ENCODE results near the gene ZC3H6.

Gene ZC3H6

DNA sequence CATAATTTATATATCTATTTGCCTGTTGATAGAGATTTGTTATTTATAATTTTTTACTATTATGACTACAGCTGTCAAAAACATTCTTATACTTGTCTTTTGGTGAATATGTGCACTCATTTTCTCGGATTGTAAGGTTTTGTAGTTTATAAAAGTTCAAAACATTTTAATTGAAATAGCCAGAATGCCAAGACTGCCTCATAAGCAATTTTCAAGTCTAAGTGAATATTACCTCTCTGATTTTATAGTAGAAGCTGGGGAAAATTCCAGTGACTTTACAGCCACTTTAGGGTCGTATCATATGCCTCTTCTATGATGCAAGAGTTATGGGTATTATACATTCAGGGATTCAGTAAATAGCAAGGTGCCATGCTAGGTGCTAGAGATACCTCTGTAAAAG is 21.0 kb downstream of the ZC3H6 start:
- Histone ChIP-seq H3K27ac (replicated peaks; ENCODE audit: low read length) (no peak overlapping the region), H4K8ac (ENCODE audit: low read depth, low read length) (no peak overlapping the region), H2BK15ac (ENCODE audit: low read length) (no peak overlapping the region), H3K36me3 (replicated peaks in 1 of 2; ENCODE audit: control insufficient read depth in 2 of 2, insufficient read depth in 2 of 2, low read length in 2 of 2) (no peaks in the 10 kb centered on the region), H3K4ac (ENCODE audit: low read length) (no peak overlapping the region), H3K79me1 (ENCODE audit: low read depth, low read length) (no peaks in the 10 kb centered on the region), H3K4me1 (ENCODE audit: control insufficient read depth in 2 of 2, insufficient read depth in 1 of 2, low read depth in 1 of 2, low read length in 2 of 2) (no peaks in the 10 kb centered on the region), H2BK12ac (ENCODE audit: low read length) (no peak overlapping the region), H2BK120ac (ENCODE audit: low read depth, low read length) (no peak overlapping the region), H3K27me3 (ENCODE audit: control insufficient read depth in 3 of 3, insufficient read depth in 3 of 3, low read depth in 1 of 3, low read length in 3 of 3) (no peaks in the 10 kb centered on the region), H3K14ac (ENCODE audit: low read length) (no peak overlapping the region), H3K9me3 (replicated peaks in 1 of 2; ENCODE audit: control insufficient read depth in 2 of 2, insufficient read depth in 1 of 2, low read depth in 1 of 2, low read length in 2 of 2) (no peaks in the 10 kb centered on the region), H3K4me2 (ENCODE audit: insufficient read depth, low read length, poor library complexity, severe bottlenecking) (no peak overlapping the region), H3K9ac (ENCODE audit: low read depth, low read length, poor library complexity) (no peak overlapping the region), H3K4me3 (ENCODE audit: low read length in 2 of 2) (no peak overlapping the region), H2AFZ (ENCODE audit: low read length) (no peak overlapping the region), H3K18ac (ENCODE audit: low read length) (no peak overlapping the region), H2BK5ac (ENCODE audit: low read length) (no peak overlapping the region), H3K23ac (ENCODE audit: low read depth, low read length, poor library complexity) (no peak overlapping the region), H4K91ac (ENCODE audit: low read depth, low read length, poor library complexity) (no peak overlapping the region), H2AK5ac (ENCODE audit: low read depth, low read length) (no peak overlapping the region)
- no peak for DNase-seq (ENCODE audit: low spot score)
- WGBS, 2 donors (ENCODE audit: extremely low coverage in 2 of 2, insufficient read length in 2 of 2, insufficient replicate concordance in 1 of 2): no CpG with 5 or more reads among the region's 2 CpGs

GRCh38 chr2:112301171-112301584 is 25.8 kb downstream of the ZC3H6 start:
- Histone ChIP-seq H3K9me3 (replicated peaks in 1 of 2; ENCODE audit: control insufficient read depth in 2 of 2, insufficient read depth in 1 of 2, low read depth in 1 of 2, low read length in 2 of 2) (peaks cover 0 to 6% of the 10 kb centered on the region in 2 donors), H4K91ac (ENCODE audit: low read depth, low read length, poor library complexity) (no peak overlapping the region), H3K4me2 (ENCODE audit: insufficient read depth, low read length, poor library complexity, severe bottlenecking) (no peak overlapping the region), H2BK12ac (ENCODE audit: low read length) (no peak overlapping the region), H3K9ac (ENCODE audit: low read depth, low read length, poor library complexity) (no peak overlapping the region), H3K4me1 (ENCODE audit: control insufficient read depth in 2 of 2, insufficient read depth in 1 of 2, low read depth in 1 of 2, low read length in 2 of 2) (peaks cover 0 to 2% of the 10 kb centered on the region in 2 donors), H3K27me3 (ENCODE audit: control insufficient read depth in 3 of 3, insufficient read depth in 3 of 3, low read depth in 1 of 3, low read length in 3 of 3) (no peaks in the 10 kb centered on the region), H3K36me3 (replicated peaks in 1 of 2; ENCODE audit: control insufficient read depth in 2 of 2, insufficient read depth in 2 of 2, low read length in 2 of 2) (peaks cover 0 to 10% of the 10 kb centered on the region in 2 donors), H3K4me3 (ENCODE audit: low read length in 2 of 2) (no peak overlapping the region), H4K8ac (ENCODE audit: low read depth, low read length) (no peak overlapping the region), H3K23ac (ENCODE audit: low read depth, low read length, poor library complexity) (no peak overlapping the region), H3K14ac (ENCODE audit: low read length) (no peak overlapping the region), H3K4ac (ENCODE audit: low read length) (no peak overlapping the region), H3K27ac (replicated peaks; ENCODE audit: low read length) (no peak overlapping the region), H2BK15ac (ENCODE audit: low read length) (no peak overlapping the region), H3K18ac (ENCODE audit: low read length) (no peak overlapping the region), H2BK120ac (ENCODE audit: low read depth, low read length) (no peak overlapping the region), H2AK5ac (ENCODE audit: low read depth, low read length) (no peak overlapping the region), H3K79me1 (ENCODE audit: low read depth, low read length) (no peaks in the 10 kb centered on the region), H2AFZ (ENCODE audit: low read length) (no peak overlapping the region), H2BK5ac (ENCODE audit: low read length) (no peak overlapping the region)
- DNase-seq (ENCODE audit: low spot score): no peak

DNA sequence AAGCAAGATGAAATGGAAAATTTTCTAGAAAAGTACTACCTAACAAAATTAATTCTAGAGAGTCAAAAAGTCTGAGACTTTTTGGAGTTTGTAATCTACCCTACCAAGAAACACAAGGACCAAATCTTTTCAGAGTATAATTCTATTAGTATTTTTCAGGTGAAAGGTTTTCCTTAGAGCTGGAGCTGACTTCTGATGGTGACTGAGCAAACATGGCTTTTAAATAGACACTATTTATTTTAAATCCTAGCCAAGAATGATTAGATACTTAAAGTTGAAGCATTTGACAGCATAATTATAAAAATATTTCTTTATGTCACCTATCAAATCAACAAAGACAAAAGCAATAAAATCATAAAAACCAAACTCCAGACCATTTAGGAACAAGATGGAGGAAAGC is 26.6 kb downstream of the ZC3H6 start:
- H3K27me3 ChIP-seq (ENCODE audit: control insufficient read depth in 3 of 3, insufficient read depth in 3 of 3, low read depth in 1 of 3, low read length in 3 of 3): no peaks in the 10 kb centered on the region
- H3K23ac ChIP-seq (ENCODE audit: low read depth, low read length, poor library complexity): no peak overlapping the region
- H3K4me1 ChIP-seq (ENCODE audit: control insufficient read depth in 2 of 2, insufficient read depth in 1 of 2, low read depth in 1 of 2, low read length in 2 of 2): peaks cover 0 to 2% of the 10 kb centered on the region in 2 donors
- no peak for DNase-seq (ENCODE audit: low spot score)
- H3K18ac ChIP-seq (ENCODE audit: low read length): no peak overlapping the region
- no peak overlapping the region for H4K8ac ChIP-seq (ENCODE audit: low read depth, low read length)
- H3K4me3 ChIP-seq (ENCODE audit: low read length in 2 of 2): no peak overlapping the region
- no peak overlapping the region for H3K27ac ChIP-seq (replicated peaks; ENCODE audit: low read length)
- no peak overlapping the region for H3K4me2 ChIP-seq (ENCODE audit: insufficient read depth, low read length, poor library complexity, severe bottlenecking)
- H3K9ac ChIP-seq (ENCODE audit: low read depth, low read length, poor library complexity): no peak overlapping the region
- peaks cover 0 to 10% of the 10 kb centered on the region in 2 donors for H3K36me3 ChIP-seq (replicated peaks in 1 of 2; ENCODE audit: control insufficient read depth in 2 of 2, insufficient read depth in 2 of 2, low read length in 2 of 2)
- H3K14ac ChIP-seq (ENCODE audit: low read length): no peak overlapping the region
- H3K79me1 ChIP-seq (ENCODE audit: low read depth, low read length): no peaks in the 10 kb centered on the region
- H2BK5ac ChIP-seq (ENCODE audit: low read length): no peak overlapping the region
- no peak overlapping the region for H2BK120ac ChIP-seq (ENCODE audit: low read depth, low read length)
- no peak overlapping the region for H2AFZ ChIP-seq (ENCODE audit: low read length)
- peaks cover 0 to 6% of the 10 kb centered on the region in 2 donors for H3K9me3 ChIP-seq (replicated peaks in 1 of 2; ENCODE audit: control insufficient read depth in 2 of 2, insufficient read depth in 1 of 2, low read depth in 1 of 2, low read length in 2 of 2)
- H4K91ac ChIP-seq (ENCODE audit: low read depth, low read length, poor library complexity): no peak overlapping the region
- H3K4ac ChIP-seq (ENCODE audit: low read length): no peak overlapping the region
- no peak overlapping the region for H2BK12ac ChIP-seq (ENCODE audit: low read length)
- H2AK5ac ChIP-seq (ENCODE audit: low read depth, low read length): no peak overlapping the region
- H2BK15ac ChIP-seq (ENCODE audit: low read length): no peak overlapping the region

GRCh38 chr2:112304298-112304941 is 29.0 kb downstream of the ZC3H6 start:
- no peak overlapping the region for H3K9ac ChIP-seq (ENCODE audit: low read depth, low read length, poor library complexity)

More at GRCh38 chr2:112304298-112304941, 29.0 kb downstream of the ZC3H6 start:
- H3K4me1 ChIP-seq (ENCODE audit: control insufficient read depth in 2 of 2, insufficient read depth in 1 of 2, low read depth in 1 of 2, low read length in 2 of 2): peaks cover 0 to 2% of the 10 kb centered on the region in 2 donors
- H3K9me3 ChIP-seq (replicated peaks in 1 of 2; ENCODE audit: control insufficient read depth in 2 of 2, insufficient read depth in 1 of 2, low read depth in 1 of 2, low read length in 2 of 2): peaks cover 0 to 6% of the 10 kb centered on the region in 2 donors
- no peak overlapping the region for H3K14ac ChIP-seq (ENCODE audit: low read length)
- no peaks in the 10 kb centered on the region for H3K27me3 ChIP-seq (ENCODE audit: control insufficient read depth in 3 of 3, insufficient read depth in 3 of 3, low read depth in 1 of 3, low read length in 3 of 3)
- WGBS, 2 donors (ENCODE audit: extremely low coverage in 2 of 2, insufficient read length in 2 of 2, insufficient replicate concordance in 1 of 2): no CpG with 5 or more reads among the region's 2 CpGs
- no peak overlapping the region for H3K18ac ChIP-seq (ENCODE audit: low read length)
- no peak overlapping the region for H3K4me3 ChIP-seq (ENCODE audit: low read length in 2 of 2)
- H3K79me1 ChIP-seq (ENCODE audit: low read depth, low read length): no peaks in the 10 kb centered on the region
- no peak overlapping the region for H3K4ac ChIP-seq (ENCODE audit: low read length)
- no peak overlapping the region for H4K8ac ChIP-seq (ENCODE audit: low read depth, low read length)
- H3K27ac ChIP-seq (replicated peaks; ENCODE audit: low read length): no peak overlapping the region
- no peak for DNase-seq (ENCODE audit: low spot score)
- no peak overlapping the region for H3K23ac ChIP-seq (ENCODE audit: low read depth, low read length, poor library complexity)
- H2BK5ac ChIP-seq (ENCODE audit: low read length): no peak overlapping the region
- peaks cover 0 to 10% of the 10 kb centered on the region in 2 donors for H3K36me3 ChIP-seq (replicated peaks in 1 of 2; ENCODE audit: control insufficient read depth in 2 of 2, insufficient read depth in 2 of 2, low read length in 2 of 2)
- H3K4me2 ChIP-seq (ENCODE audit: insufficient read depth, low read length, poor library complexity, severe bottlenecking): no peak overlapping the region
- H2BK120ac ChIP-seq (ENCODE audit: low read depth, low read length): no peak overlapping the region
- H2BK15ac ChIP-seq (ENCODE audit: low read length): no peak overlapping the region
- no peak overlapping the region for H4K91ac ChIP-seq (ENCODE audit: low read depth, low read length, poor library complexity)
- H2AFZ ChIP-seq (ENCODE audit: low read length): no peak overlapping the region
- H2AK5ac ChIP-seq (ENCODE audit: low read depth, low read length): no peak overlapping the region
- H2BK12ac ChIP-seq (ENCODE audit: low read length): no peak overlapping the region
